Activated naive CD4-positive, alpha-beta T cell treated with anti-CD3 and anti-CD28 coated beads, Interleukin-2, amount 50 U/mL, for 24 hours (primary cell): ENCODE data around the gene RBM25.

Source experiments
- H3K27ac Mint-ChIP-seq: one replicate; pipeline ENCODE4 v1.8.0; 2021; ENCODE audit warnings: mild to moderate bottlenecking, mixed read lengths
- H3K27me3 Mint-ChIP-seq: one replicate; pipeline ENCODE4 v1.8.0; 2021; ENCODE audit warnings: mixed read lengths
- H3K36me3 Mint-ChIP-seq: one replicate; pipeline ENCODE4 v1.8.0; 2021; ENCODE audit warnings: mixed read lengths
- H3K4me1 Mint-ChIP-seq: one replicate; pipeline ENCODE4 v1.8.0; 2021; ENCODE audit warnings: mixed read lengths
- H3K4me3 Mint-ChIP-seq: one replicate; pipeline ENCODE4 v1.8.0; 2021; ENCODE audit warnings: mild to moderate bottlenecking, mixed read lengths
- H3K9me3 Mint-ChIP-seq: one replicate; pipeline ENCODE4 v1.8.0; 2021; ENCODE audit warnings: mixed read lengths

RBM25 gene

GRCh38 chr14:73058922-73059673 lies 764 bp downstream of the RBM25 start:
- no peaks in the 10 kb centered on the region for H3K9me3 Mint-ChIP-seq
- no peaks in the 10 kb centered on the region for H3K27me3 Mint-ChIP-seq
- peaks cover 15% of the 10 kb centered on the region for H3K36me3 Mint-ChIP-seq
- no peak overlapping the region for H3K4me3 Mint-ChIP-seq
- no peak overlapping the region for H3K27ac Mint-ChIP-seq
- H3K4me1 Mint-ChIP-seq, result peaks cover 47% of the 10 kb centered on the region

DNA sequence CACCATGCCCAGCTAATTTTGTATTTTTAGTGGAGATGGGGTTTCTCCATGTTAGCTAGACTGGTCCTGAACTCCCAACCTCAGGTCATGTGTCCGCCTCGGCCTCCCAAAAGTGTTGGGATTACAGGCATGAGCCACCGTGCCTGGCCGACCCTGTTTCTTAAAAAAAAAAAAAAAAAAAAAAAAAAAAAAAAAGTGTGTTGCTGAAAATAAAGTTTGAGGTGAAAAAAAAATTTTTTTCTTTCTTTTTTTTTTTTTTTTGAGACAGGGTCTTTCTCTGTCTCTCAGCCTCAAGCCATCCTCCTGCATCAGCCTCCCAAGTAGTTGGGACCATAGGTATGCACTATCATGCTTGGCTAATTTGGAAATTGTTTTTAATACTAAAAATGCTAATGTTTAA lies 11.3 kb downstream of the RBM25 start:
- peaks cover 8% of the 10 kb centered on the region for H3K36me3 Mint-ChIP-seq
- H3K4me3 Mint-ChIP-seq, result no peak overlapping the region
- no peaks in the 10 kb centered on the region for H3K27me3 Mint-ChIP-seq
- peaks cover 50% of the 10 kb centered on the region for H3K4me1 Mint-ChIP-seq
- no peak overlapping the region for H3K27ac Mint-ChIP-seq
- H3K9me3 Mint-ChIP-seq, result no peaks in the 10 kb centered on the region

DNA sequence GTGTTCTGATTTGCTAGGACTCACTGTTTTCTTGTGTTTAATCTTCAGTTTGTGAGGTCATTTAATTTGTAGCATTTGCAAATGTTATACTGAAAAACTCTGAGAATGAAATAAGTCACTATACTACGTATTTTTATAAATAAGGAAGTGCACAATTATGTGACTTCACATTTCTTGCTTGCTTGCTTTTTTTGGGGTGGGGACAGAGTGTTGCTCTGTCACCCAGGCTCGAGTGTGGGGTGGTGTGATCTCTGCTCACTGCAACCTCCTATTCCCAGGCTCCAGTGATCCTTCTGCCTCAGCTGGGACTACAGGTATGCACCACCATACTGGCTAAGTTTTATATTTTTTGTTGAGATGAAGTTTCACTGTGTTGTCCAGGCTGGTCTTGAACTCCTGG lies 32.7 kb downstream of the RBM25 start:
- peaks cover 15% of the 10 kb centered on the region for H3K36me3 Mint-ChIP-seq
- H3K9me3 Mint-ChIP-seq, result no peaks in the 10 kb centered on the region
- no peak overlapping the region for H3K4me3 Mint-ChIP-seq
- no peaks in the 10 kb centered on the region for H3K27me3 Mint-ChIP-seq
- H3K4me1 Mint-ChIP-seq, result peaks cover 14% of the 10 kb centered on the region
- no peak overlapping the region for H3K27ac Mint-ChIP-seq

DNA sequence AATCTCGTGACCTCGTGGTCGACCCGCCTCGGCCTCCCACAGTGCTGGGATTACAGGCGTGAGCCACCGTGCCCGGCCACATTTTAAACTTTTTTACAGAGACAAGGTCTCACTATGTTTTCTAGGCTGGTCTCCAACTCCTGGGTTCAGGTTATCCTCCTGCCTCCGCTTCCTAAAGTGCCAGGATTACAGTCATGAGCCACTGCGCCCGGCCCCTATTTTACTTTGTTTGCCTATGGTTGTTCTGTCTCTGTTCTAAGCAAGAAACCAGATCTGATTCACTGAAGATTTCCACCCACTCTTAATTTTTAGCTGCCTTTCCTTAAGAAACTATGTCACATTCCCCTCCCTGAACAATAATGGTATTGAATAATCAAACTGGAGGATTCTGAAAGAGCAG lies 39.1 kb downstream of the RBM25 start:
- Mint-ChIP-seq H3K36me3 (peaks cover 21% of the 10 kb centered on the region), H3K27me3 (no peaks in the 10 kb centered on the region), H3K4me3 (no peak overlapping the region), H3K27ac (peak overlapping the region; percentile 38), H3K4me1 (peaks cover 7% of the 10 kb centered on the region), H3K9me3 (no peaks in the 10 kb centered on the region)

GRCh38 chr14:73100334-73100733 lies 42.0 kb downstream of the RBM25 start:
- Mint-ChIP-seq H3K4me3 (no peak overlapping the region), H3K27me3 (no peaks in the 10 kb centered on the region), H3K4me1 (peaks cover 7% of the 10 kb centered on the region), H3K36me3 (peaks cover 29% of the 10 kb centered on the region), H3K9me3 (no peaks in the 10 kb centered on the region), H3K27ac (no peak overlapping the region)

DNA sequence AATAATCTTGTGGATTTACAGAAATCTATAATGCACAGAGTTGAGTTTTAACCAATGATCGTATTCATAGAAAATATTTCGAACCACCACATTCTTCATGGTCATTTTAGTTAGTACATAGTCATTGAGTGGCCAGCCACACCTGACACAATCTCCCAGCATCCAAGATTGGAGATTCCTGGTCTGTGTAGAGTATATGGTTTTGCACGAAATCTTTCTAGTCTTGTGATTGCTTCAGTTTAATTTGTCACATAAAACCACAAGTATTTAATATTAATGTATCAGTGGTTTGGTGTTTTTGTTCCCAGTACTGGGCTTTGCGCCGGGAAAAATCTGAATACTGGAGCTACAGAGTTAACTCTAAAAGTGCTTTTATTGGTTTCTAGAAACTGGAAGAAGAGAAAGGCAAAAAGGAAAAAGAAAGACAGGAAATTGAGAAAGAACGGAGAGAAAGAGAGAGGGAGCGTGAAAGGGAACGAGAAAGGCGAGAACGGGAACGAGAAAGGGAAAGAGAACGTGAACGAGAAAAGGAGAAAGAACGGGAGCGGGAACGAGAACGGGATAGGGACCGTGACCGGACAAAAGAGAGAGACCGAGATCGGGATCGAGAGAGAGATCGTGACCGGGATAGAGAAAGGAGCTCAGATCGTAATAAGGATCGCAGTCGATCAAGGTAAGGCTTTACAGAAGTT lies 44.6 kb downstream of the RBM25 start:
- Mint-ChIP-seq H3K9me3 (no peaks in the 10 kb centered on the region), H3K27me3 (no peaks in the 10 kb centered on the region), H3K27ac (no peak overlapping the region), H3K4me3 (no peak overlapping the region), H3K4me1 (peaks cover 7% of the 10 kb centered on the region), H3K36me3 (peaks cover 31% of the 10 kb centered on the region)

DNA sequence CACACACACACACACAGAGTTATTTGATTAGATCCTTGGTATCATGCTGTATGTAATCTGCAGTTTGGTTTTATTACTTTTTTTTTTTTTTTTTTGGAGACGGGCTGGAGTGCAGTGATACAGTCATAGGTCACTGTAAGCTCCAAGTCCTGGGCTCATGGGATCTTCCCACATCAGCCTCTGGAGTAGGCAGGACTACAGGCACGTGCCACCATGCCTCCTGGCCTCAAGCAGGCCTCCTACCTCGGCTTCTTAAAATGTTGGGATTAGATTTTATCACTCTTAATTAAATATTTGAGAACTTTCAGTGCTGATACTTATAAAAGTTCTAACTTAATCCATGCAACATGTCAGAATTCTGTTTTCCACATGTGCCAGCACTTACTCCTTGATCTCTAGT lies 46.7 kb downstream of the RBM25 start:
- no peaks in the 10 kb centered on the region for H3K27me3 Mint-ChIP-seq
- H3K4me1 Mint-ChIP-seq, result no peaks in the 10 kb centered on the region
- peaks cover 35% of the 10 kb centered on the region for H3K36me3 Mint-ChIP-seq
- no peak overlapping the region for H3K27ac Mint-ChIP-seq
- H3K4me3 Mint-ChIP-seq, result no peak overlapping the region
- H3K9me3 Mint-ChIP-seq, result no peaks in the 10 kb centered on the region

DNA sequence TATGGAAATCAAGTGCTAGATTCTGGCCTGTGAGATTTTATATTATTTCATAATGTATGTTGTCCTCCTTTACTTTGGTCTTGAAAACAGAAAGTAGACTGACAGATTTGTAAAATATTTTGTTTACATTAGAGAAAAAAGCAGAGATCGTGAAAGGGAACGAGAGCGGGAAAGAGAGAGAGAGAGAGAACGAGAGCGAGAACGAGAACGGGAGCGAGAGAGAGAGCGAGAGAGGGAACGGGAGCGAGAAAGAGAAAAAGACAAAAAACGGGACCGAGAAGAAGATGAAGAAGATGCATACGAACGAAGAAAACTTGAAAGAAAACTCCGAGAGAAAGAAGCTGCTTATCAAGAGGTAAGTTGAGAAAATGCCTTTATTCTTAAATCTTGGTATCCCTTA lies 47.4 kb downstream of the RBM25 start:
- H3K27ac Mint-ChIP-seq, result peak overlapping the region; percentile 63
- no peaks in the 10 kb centered on the region for H3K9me3 Mint-ChIP-seq
- H3K27me3 Mint-ChIP-seq, result no peaks in the 10 kb centered on the region
- peaks cover 3% of the 10 kb centered on the region for H3K4me1 Mint-ChIP-seq
- H3K4me3 Mint-ChIP-seq, result no peak overlapping the region
- peaks cover 32% of the 10 kb centered on the region for H3K36me3 Mint-ChIP-seq

GRCh38 chr14:73116079-73116665 lies 57.8 kb downstream of the RBM25 start:
- H3K4me3 Mint-ChIP-seq, result no peak overlapping the region
- H3K27me3 Mint-ChIP-seq, result no peaks in the 10 kb centered on the region
- H3K9me3 Mint-ChIP-seq, result no peaks in the 10 kb centered on the region
- H3K36me3 Mint-ChIP-seq, result peaks cover 26% of the 10 kb centered on the region
- peak overlapping the region; percentile 18 for H3K27ac Mint-ChIP-seq
- peaks cover 18% of the 10 kb centered on the region for H3K4me1 Mint-ChIP-seq

GRCh38 chr14:73124180-73124894 lies 66.0 kb downstream of the RBM25 start:
- Mint-ChIP-seq H3K9me3 (no peaks in the 10 kb centered on the region), H3K36me3 (peaks cover 24% of the 10 kb centered on the region), H3K4me3 (no peak overlapping the region), H3K4me1 (peaks cover 8% of the 10 kb centered on the region), H3K27me3 (no peaks in the 10 kb centered on the region), H3K27ac (no peak overlapping the region)

DNA sequence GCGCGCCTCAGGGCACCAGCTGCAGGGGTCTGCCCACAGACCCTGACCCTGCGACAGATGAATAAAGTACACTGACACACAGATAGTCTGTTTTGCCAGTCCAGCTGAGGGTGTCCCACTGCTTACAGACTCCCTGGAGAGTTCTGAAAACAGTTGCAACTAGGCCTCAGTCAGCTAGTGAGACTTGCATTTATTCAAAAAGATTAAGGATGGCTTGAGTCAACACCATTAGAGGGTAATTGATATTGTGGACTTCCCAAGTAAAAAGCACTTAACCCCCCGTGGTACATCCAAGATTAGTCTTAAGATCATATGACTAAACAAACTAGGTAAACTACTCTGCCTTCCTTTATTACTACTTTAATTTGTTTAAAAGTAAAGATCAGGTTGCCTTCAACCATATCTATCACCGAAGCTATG lies 66.8 kb downstream of the RBM25 start:
- no peak overlapping the region for H3K4me3 Mint-ChIP-seq
- no peaks in the 10 kb centered on the region for H3K27me3 Mint-ChIP-seq
- peaks cover 20% of the 10 kb centered on the region for H3K36me3 Mint-ChIP-seq
- H3K27ac Mint-ChIP-seq, result no peak overlapping the region
- no peaks in the 10 kb centered on the region for H3K9me3 Mint-ChIP-seq
- H3K4me1 Mint-ChIP-seq, result peaks cover 5% of the 10 kb centered on the region

DNA sequence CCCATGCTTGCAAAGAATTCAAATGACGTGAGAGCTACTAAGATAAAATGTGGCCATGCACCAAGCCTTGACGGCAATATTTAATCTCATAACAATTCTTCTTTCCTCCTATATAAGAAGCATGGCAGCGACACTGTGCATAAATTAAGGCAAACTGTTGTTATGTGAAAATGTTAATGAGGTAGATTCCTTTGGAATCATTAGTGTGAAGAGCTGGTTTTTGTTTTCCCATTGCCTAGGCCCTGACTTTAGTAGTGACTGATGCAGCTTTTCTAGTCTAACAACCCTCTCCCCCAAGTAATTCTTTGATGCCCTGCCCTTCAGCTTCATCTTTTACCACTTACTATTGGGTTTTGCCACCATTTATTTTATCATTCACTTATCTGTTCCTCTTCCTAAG lies 67.4 kb downstream of the RBM25 start:
- H3K4me1 Mint-ChIP-seq, result peaks cover 5% of the 10 kb centered on the region
- peaks cover 20% of the 10 kb centered on the region for H3K36me3 Mint-ChIP-seq
- H3K27ac Mint-ChIP-seq, result peak overlapping the region; percentile 2
- H3K27me3 Mint-ChIP-seq, result no peaks in the 10 kb centered on the region
- H3K4me3 Mint-ChIP-seq, result no peak overlapping the region
- H3K9me3 Mint-ChIP-seq, result no peaks in the 10 kb centered on the region

DNA sequence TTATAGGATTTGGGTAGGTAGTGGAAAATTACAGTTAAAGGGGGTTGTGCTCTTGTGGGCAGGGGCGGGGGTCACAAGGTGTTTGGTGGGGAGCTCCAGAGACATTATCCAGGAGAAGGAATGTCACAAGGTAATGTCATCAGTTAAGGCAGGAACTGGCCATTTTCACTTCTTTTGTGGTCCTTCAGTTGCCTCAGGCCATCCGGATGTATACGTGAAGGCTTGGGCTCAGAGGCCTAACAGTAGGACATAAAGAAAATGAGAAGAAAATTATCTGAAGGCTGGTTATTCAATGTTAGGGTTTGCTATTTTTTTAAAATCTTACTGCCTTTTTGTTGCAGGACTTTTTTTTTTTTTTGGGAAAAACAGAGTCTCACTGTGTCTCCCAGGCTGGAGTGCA lies 75.5 kb downstream of the RBM25 start:
- H3K27me3 Mint-ChIP-seq, result no peaks in the 10 kb centered on the region
- no peak overlapping the region for H3K27ac Mint-ChIP-seq
- H3K36me3 Mint-ChIP-seq, result peaks cover 7% of the 10 kb centered on the region
- peaks cover 6% of the 10 kb centered on the region for H3K9me3 Mint-ChIP-seq
- H3K4me1 Mint-ChIP-seq, result peaks cover 24% of the 10 kb centered on the region
- H3K4me3 Mint-ChIP-seq, result no peak overlapping the region

DNA sequence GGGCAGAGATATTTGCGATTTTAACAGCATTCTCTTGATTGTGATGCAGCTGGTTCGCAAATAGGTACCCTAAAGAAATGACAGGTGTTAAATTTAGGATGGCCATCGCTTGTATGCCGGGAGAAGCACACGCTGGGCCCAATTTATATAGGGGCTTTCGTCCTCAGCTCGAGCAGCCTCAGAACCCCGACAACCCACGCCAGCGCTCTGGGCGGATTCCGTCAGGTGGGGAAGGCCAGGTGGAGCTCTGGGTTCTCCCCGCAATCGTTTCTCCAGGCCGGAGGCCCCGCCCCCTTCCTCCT lies 77.7 kb downstream of the RBM25 start:
- H3K9me3 Mint-ChIP-seq, result peaks cover 6% of the 10 kb centered on the region
- no peaks in the 10 kb centered on the region for H3K27me3 Mint-ChIP-seq
- H3K4me3 Mint-ChIP-seq, result peak overlapping the region; percentile 99
- H3K27ac Mint-ChIP-seq, result peak overlapping the region; percentile 99
- peaks cover 7% of the 10 kb centered on the region for H3K36me3 Mint-ChIP-seq
- peaks cover 35% of the 10 kb centered on the region for H3K4me1 Mint-ChIP-seq

GRCh38 chr14:73136387-73137225 lies 78.3 kb downstream of the RBM25 start, which contains the start of gene PSEN1:
Gene PSEN1, plus strand, starts transcription at chr14:73136507. Its CDS starts 11,513 bp downstream, at chr14:73148020.
- H3K4me1 Mint-ChIP-seq, result peaks cover 38% of the 10 kb centered on the region
- peak within 1 kb of the TSS; percentile 99 for H3K4me3 Mint-ChIP-seq
- H3K36me3 Mint-ChIP-seq, result peaks cover 6% of the 10 kb centered on the region
- peaks cover 6% of the 10 kb centered on the region for H3K9me3 Mint-ChIP-seq
- peak within 1 kb of the TSS; percentile 99 for H3K27ac Mint-ChIP-seq
- H3K27me3 Mint-ChIP-seq, result no peaks in the 10 kb centered on the region
